Skeletal muscle cell (primary cell): ENCODE data around the gene IQSEC3.

Experiments used
- DNase-seq: peaks from one replicate; pipeline ENCODE4 v3.0.0-alpha.2; 2010; ENCODE audit warnings: low read depth
- H3K4me3 ChIP-seq: 2 replicates; pipeline ENCODE4 v1.5.1; 2011; ENCODE audit warnings: low read depth, mild to moderate bottlenecking, control low read depth, low read length, moderate library complexity

Gene IQSEC3

DNA sequence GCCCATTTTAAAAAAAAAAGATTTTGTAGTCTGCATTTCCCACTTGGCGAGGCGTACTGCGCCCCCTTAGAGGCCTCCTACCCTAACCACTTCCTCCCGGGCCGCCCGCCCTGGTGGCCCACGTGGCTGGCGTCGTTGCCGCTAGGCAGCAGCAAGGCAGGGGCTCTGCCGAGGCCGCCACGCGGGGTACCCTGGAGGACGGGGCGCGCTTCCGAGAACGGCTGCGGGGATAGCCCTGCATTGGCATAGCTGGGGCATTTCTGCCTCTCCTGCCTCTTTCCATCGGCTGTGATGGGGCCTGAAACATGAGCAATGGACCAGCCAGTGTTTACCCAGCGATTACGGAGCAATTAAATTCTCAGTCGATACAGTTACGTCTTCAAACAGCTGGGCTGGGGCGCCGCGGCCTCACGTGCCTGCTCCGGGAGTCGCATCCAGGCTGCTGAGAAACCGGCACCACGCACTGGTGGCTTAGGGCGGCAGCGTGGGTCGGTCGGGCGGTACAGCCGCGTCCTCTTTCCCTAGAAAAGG lies 38.0 kb downstream of the IQSEC3 start:
- H3K4me3 ChIP-seq, result no peak overlapping the region
- no peak for DNase-seq

DNA sequence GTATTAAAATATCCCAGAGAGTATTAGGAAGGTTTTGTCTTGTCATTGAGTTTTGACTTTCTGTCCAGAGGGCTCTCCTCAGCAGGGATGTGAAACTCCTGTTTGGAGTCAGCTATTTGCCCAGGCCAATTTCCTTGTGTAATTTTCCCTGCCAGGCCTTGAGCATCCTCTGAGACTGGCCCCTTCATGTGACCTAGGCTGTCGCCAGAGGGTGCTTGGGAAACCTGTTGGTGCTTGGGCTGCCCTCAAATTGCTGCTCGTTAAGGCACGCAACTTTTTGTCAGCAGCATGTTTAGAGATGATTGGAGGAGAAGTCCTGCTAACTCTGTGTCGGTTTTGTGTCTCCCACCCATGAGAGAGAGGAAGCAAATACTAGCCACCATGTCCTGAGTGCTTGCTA lies 39.1 kb downstream of the IQSEC3 start:
- DNase-seq, result no peak
- H3K4me3 ChIP-seq, result no peak overlapping the region

DNA sequence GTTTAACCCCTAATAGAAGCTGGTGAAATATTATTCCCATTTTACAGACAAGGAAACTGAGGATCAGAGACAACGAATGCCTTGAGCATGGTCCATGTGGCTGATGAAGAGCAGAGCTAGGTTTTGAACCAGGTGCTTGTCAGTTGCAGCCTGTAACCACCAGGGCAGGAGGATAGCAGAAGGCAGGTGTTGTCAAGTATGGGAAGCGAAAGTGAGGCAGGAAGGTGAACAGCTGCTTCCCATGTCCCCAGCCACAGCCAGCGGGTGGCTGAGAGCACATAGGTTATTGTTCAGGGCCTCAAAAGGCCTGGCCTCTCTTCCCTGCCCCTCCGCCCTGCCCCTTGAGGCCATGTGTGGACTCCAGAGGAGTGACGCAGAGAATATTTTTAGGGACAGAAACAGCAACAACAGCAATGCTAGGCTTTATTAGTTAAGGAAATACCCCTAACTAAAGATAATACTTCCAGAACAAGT lies 39.6 kb downstream of the IQSEC3 start:
- H3K4me3 ChIP-seq, result no peak overlapping the region
- DNase-seq, result no peak

DNA sequence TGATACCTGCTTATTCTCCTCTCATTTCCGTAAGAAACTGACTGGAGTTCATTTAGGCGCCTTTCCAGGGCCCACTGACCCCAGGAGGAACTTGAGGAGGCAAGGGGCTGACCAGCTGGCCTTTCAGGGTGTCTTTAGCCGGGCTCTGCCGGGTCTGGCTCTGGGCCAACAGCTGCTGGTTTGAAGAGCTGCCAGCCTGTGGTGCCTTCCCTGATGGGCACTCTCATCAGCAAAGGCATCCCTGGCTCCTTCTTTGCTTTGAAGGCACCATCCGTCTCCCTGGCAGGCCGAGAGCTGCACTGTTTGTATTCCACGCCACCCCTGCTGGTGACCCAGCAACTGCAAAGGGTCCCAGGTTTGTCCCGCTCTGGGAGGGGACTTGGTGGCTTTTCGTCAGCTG lies 42.0 kb downstream of the IQSEC3 start:
- DNase-seq, result no peak
- no peak overlapping the region for H3K4me3 ChIP-seq

DNA sequence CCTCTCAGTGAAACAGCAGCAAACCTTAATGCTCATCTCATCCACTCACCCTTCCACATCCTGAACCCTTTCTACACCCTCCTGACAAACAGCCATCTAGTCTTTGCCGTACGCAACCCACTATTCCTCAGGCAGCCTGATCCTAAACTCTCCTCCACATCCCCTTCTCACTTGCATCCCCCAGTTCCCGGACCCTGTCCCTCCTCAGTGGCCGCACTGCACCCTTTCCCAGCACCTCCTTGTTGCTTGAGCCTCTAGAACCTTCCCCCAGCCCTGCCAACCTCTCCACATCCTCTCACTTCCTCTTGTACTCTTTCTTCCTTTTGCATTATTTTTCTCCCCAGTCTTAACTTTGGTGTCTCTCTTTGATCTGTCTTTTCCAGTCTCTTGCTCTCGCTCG lies 42.9 kb downstream of the IQSEC3 start:
- no peak for DNase-seq
- H3K4me3 ChIP-seq, result no peak overlapping the region

DNA sequence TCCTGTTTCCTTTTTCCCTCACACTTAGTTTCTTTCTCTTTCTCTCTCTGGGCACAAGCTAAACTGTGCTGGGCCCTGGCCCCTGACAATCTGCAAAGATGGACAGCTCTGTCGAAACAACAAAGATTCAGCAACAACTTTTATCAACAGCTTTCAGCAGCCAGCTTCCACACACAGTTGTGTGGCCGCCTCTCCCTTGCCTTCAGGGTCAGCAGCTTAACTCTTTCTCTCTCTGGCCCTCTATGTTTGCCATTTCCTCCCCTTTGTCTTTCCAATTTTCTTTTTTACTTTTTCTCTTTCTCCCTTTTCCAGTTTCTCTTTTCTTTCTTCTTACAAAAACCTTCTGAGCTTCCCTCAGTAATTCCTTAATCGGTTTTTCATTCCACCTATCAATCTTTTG lies 43.3 kb downstream of the IQSEC3 start:
- H3K4me3 ChIP-seq, result no peak overlapping the region
- DNase-seq, result no peak

DNA sequence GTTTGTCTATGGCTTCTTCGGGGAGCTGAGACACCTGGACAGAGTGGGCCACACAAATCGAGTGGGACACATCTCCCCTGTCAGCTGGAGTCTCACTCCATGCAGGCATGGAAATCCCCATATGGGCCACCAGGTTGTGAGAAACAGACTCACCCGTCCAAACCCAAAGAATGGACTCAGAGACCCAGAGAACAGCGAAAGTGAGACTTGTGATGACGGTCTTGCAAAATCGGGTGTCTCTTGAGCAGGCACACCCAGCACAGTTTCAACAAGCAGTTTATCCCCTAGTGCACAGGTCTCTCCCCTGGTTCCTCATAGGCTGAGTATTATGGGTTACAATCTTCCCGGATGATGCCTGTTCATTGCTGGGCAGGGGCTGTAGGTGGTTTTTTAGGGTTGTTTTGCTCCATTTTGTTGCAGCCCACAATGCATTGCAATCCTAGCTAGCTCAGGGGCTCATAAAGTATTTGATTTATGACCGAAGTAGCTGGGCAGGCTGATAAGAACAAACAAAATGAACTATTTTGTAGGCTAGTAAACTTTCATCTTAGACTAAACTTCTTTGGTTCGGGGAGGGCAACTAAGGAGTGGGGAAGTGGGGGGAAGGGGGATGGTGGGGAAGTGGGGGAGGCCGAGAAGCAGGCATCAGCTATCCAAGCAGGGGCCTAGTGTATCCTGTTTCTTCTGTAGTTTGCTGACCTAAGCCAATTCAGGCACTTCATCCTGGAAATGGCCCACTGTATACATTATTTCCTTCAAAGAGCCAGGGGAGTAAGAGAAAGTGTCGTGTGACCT lies 45.3 kb downstream of the IQSEC3 start:
- no peak for DNase-seq
- H3K4me3 ChIP-seq, result no peak overlapping the region

DNA sequence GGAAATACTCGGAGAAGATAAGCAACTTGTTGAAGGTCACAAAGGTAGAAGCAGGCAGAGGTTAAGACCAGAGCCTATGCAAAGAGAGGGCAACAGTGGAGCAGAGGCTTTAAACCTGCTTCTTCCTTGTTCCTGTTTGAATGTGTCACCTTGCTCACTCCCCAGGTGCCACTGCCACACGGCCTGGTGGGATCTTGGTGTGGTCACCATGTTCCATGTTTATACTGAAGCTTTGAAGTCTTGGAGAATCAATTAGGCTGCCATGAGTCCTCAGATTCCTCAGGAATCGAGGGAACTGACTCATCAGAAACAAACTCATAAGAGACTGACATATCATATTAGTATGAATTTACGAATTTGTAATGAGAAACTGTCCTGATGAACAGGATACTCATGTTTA lies 46.8 kb downstream of the IQSEC3 start:
- H3K4me3 ChIP-seq, result no peak overlapping the region
- no peak for DNase-seq

DNA sequence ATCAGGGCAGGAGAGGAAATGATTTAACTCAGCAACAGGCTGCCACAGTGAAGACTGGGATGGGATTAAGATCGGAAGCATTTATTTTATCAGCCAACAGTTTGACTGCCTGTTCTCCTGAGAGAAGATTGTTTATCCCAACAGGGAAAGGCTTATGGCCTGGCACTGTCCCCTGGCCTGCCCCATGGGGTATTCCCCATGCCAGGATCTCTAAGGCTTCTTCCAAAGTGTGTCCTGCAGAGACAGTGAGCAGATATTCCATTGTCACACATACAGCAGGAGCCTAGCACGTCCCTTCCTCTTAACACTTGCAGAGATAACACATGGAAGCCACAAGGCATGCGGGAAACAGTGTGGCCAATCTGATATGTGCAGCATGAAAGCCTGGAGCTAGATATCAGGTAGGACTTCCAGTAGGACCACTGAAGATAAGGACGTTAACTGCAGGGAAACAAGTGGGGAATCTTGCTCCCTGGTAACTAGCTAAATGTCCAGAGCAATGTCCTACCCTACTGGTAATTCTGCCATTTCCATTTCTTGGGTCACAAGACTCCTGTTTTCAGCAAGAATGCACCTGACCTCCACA lies 48.2 kb downstream of the IQSEC3 start:
- no peak for DNase-seq
- no peak overlapping the region for H3K4me3 ChIP-seq

DNA sequence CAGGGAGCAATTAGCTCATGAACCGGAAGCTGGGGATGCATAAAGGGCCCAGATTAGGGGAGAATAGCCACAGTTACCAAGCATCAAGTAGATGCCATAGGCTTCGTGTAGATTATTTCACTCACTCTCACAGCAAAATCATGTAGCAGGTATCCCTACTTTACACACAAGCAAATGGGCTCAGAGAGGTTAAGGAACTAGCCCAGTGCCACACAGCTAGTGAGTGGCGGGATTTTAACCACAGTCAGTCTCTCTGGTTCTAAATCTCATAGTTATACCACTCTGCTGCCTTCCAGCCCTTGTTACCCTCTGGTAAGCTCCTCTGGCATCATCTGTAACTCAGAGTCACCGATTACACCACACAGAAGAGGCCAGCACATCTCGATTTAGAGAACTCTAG lies 49.0 kb downstream of the IQSEC3 start:
- H3K4me3 ChIP-seq, result no peak overlapping the region
- no peak for DNase-seq

DNA sequence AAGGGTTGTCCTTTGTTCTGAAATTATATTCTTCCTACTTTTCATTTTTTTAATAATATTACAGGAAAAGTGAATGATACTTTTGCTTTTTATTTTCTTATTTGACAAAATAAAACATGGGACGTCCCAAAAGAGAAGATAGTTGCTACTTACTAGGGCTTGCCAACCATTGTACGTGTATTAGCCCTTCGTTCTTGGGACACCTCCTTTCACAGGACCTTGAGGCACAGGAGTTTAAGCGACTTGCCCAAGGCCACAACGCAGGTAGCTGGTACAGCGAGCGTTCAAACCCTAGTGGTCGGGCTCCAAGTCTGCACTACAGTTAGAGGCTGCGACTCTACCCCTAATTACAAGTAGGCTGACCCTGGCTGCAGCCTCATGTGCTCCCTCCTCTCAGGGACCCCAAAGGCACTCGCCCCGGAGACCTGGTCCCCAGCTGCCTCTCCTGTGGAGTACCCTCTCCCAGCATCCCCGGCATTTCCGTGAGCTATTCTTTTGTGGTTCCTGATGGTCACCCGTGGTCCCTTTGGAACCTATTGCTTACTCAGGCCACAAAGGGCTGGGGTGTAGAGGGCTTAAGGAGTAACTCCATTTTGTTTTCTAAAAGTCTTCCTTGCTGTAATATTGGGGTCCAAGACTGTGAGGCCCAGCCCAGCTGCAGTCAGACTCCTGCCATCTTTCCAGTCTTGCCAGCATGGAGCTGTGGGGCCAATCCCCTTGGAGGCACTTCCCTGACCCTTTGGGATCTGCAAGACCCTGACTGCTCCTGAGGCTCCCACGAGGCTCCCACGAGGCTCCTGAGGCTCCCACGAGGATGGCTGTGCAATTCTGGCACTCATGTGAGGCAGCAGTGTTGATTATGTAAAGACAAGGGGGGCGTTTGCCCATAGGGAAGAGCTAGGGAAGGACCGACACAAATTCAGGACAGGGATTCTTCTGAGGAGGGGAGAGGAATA lies 49.7 kb downstream of the IQSEC3 start:
- no peak for DNase-seq
- H3K4me3 ChIP-seq, result no peak overlapping the region

DNA sequence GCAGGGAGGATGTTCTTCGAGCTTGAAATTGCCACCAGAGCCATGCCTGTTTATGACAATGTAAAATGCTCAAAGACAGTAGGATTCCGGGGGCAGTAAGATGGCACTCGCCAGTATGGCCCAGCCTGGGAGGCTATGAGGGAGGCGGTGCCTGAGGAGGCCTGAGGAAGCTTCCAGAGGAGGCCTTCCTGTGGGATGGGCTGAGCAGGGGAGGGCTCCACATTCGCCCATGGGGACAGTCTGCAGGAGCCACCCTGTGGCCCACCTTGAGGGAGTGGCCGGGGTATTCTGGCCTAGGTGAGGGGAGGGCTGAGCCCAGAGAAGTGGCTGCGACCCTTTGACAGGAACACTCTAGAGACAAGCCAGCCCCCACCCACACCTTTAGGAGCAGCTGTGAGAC lies 50.7 kb downstream of the IQSEC3 start:
- no peak overlapping the region for H3K4me3 ChIP-seq
- no peak for DNase-seq

DNA sequence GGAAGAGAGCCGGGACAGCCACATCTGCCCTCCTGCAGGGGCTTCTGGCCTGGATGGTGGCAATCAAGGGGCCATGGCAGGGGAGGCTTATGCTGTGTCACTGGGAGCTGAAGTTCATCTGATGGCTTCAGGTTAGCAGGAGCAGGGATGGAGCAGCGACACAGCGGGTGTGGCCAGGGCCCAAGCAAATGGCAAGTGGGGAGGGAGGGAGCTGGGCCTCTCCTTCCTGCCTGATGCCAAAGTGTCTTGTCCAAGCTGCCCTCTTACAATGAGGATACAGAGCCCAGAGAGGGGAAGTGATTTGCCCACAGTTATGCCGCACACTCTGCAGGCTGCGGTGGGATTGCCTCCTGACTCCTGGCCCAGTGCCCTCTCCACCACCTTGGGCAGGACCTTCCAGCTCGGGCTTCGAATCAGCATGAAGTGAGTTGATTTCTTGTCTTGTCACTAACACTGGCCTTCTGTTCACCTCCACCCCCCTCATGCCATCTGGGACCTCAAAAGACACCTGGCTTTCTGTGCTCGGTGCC lies 51.3 kb downstream of the IQSEC3 start:
- no peak overlapping the region for H3K4me3 ChIP-seq
- DNase-seq, result no peak

DNA sequence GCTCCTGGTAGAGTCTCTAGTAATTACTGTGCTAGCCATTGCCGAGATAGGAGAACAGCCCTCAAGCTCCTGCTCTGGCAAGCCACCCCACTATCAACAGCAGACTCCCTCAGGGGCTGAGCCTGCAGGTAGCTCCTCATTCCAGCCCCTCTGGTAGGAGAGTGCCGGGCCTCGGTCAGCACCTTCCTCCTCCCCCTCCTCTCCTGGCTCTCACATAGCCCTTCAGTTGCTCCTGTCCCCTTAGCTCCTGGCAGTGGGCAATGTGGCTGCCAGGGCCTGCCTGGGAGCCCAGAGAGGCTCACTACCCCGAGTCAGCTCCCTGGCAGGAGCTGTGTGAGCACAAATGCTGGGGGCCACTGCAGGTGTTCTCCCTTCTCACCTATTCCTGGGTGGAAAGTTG lies 52.0 kb downstream of the IQSEC3 start:
- DNase-seq, result no peak
- H3K4me3 ChIP-seq, result no peak overlapping the region

DNA sequence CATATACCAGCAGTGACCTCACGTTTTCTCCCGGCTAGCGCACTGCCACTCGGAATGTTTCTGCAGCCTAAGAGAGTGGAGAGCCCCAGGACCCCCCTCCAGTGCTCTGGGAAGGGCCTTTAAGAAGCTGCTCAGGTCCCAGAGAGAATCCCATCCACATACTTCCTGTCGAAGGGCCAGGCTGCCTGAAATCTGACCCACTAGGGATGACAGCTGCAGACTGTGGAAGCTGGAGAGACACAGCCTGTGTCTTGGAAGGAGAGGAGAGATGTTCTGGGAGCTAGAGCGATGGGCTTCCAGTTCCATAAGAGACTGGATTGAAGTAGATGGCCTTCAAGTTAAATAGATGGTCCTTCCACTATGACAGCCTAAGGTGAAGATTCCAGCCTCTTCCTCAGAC lies 54.4 kb downstream of the IQSEC3 start:
- no peak for DNase-seq

DNA sequence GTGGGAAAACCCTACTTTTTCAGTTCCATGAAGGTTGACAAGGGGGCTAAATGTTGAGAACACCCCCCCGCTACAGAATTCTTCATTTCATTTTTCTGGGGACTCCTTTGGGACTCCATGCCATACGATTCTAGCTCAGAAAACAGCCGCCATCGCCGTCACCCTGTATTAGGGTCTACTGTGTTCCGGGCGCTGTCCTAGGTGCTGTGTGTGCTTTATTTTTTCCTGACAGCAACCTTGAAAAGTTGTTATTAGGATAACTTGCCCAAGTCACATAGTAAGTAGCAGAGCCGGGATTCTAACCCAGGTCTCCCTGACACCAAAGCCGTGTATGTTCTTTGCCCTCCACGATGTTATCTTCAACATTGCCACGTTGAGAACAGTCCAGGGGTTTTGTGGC lies 55.1 kb downstream of the IQSEC3 start:
- DNase-seq, result no peak
- H3K4me3 ChIP-seq, result no peak overlapping the region

More for the DNA sequence above, 54.4 kb downstream of the IQSEC3 start:
- no peak overlapping the region for H3K4me3 ChIP-seq

DNA sequence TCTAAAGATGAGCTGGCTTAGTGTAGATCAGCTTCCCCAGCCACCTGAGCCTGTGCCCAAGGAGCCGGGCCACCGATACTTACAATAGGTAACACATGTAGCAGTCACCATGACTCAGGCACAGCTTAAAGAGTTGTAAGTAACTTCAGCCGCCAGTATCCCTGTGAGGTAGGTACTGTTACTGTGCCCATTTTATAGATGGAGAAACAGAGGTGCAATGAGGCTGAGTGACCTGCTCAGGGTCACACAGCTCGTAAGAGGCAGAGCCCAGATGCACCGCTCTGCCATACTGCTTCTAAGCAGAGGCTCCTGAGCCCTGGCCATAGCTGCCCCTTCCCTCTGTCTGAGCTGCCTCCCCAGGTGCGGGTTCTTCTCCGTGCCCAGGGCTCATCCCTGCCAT lies 58.5 kb downstream of the IQSEC3 start:
- H3K4me3 ChIP-seq, result no peak overlapping the region
- no peak for DNase-seq

DNA sequence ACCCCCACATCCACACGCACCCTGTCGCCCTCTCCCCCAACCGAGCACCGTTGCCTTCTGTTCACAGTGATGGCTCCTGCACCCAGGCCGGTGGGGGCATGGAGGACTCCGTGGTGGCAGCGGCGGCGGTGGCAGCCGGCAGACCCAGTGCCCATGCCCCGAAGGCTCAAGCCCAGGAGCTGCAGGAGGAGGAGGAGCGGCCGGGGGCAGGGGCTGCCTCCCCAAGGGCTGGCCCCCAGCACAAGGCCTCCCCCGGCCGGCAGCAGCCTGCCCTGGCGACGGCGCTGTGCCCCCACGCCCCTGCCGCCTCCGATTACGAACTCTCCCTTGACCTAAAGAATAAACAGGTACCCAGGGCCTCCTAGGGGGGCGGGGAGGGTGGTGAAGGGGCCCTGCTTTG lies 59.0 kb downstream of the IQSEC3 start:
- no peak for DNase-seq
- H3K4me3 ChIP-seq, result no peak overlapping the region

DNA sequence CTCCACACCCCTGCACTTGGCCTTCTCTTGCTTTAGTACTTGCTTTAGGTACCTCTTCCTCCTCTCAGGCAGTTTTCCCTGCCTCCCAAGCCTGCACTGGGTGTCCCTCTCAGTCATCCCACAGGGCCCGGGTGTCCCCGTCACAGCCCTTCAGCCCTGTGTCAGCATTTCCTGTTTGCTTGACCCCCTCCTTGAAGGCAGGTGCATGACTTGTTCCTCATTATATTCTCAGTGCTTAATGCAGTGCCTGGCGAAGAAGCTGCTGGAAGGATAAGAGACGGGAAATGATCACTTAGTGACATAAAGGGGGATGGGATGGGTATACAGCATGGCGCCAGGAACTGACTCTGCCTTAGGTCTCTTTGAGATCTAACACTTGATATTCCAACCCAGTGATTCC lies 61.5 kb downstream of the IQSEC3 start:
- no peak overlapping the region for H3K4me3 ChIP-seq
- DNase-seq, result no peak

DNA sequence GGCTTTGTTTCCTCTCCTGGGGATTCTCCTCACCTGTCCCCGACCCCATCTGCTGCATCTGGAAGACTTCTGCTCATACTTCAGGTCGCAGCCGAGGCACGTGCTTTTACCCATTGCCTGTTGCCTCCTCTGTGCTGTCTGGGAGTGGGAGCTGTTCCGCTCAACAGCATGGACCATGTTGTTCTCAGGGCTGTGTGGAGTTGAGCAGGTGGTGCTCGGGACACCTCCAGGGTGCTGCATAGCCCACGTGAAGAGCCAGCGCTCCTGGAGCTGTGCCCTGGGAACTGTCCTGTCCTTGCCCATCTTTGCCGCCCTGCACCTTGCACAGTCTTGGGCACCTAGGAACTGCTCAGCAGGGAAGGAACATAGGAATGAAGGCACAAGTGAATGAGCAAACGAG lies 62.4 kb downstream of the IQSEC3 start:
- DNase-seq, result no peak
- no peak overlapping the region for H3K4me3 ChIP-seq
